Activated naive CD8-positive, alpha-beta T cell (primary cell): ENCODE data around the gene HELQ.

Experiments used
- H3K27ac Mint-ChIP-seq: one replicate; pipeline ENCODE4 v1.8.0; 2021; ENCODE audit warnings: mixed read lengths
- H3K27me3 Mint-ChIP-seq: one replicate; pipeline ENCODE4 v1.8.0; 2021; ENCODE audit warnings: mixed read lengths
- H3K36me3 Mint-ChIP-seq: one replicate; pipeline ENCODE4 v1.8.0; 2021; ENCODE audit warnings: mixed read lengths
- H3K4me1 Mint-ChIP-seq: one replicate; pipeline ENCODE4 v1.8.0; 2021; ENCODE audit warnings: low read depth, mixed read lengths
- H3K4me3 Mint-ChIP-seq: one replicate; pipeline ENCODE4 v1.8.0; 2021; ENCODE audit warnings: mild to moderate bottlenecking, mixed read lengths
- H3K9me3 Mint-ChIP-seq: one replicate; pipeline ENCODE4 v1.8.0; 2021; ENCODE audit warnings: low read depth, mixed read lengths

HELQ gene

GRCh38 chr4:83473966-83474365 lies 18.3 kb upstream of the HELQ start:
- Mint-ChIP-seq H3K27me3 (no peaks in the 10 kb centered on the region), H3K4me1 (peaks cover 10% of the 10 kb centered on the region), H3K27ac (no peak overlapping the region), H3K36me3 (no peaks in the 10 kb centered on the region), H3K9me3 (no peaks in the 10 kb centered on the region), H3K4me3 (no peak overlapping the region)

- no peaks in the 10 kb centered on the region for H3K27me3 Mint-ChIP-seq
- peaks cover 10% of the 10 kb centered on the region for H3K4me1 Mint-ChIP-seq
- H3K4me3 Mint-ChIP-seq, result no peak overlapping the region
- H3K9me3 Mint-ChIP-seq, result no peaks in the 10 kb centered on the region
- H3K36me3 Mint-ChIP-seq, result no peaks in the 10 kb centered on the region
- no peak overlapping the region for H3K27ac Mint-ChIP-seq
These were observed 17.8 kb upstream of the HELQ start for GRCh38 chr4:83473423-83473822.

- peak overlapping the region; percentile 97 for H3K4me3 Mint-ChIP-seq
- H3K36me3 Mint-ChIP-seq, result peaks cover 18% of the 10 kb centered on the region
- H3K4me1 Mint-ChIP-seq, result peaks cover 49% of the 10 kb centered on the region
- no peaks in the 10 kb centered on the region for H3K9me3 Mint-ChIP-seq
- H3K27ac Mint-ChIP-seq, result peak overlapping the region; percentile 100
- H3K27me3 Mint-ChIP-seq, result no peaks in the 10 kb centered on the region
These were observed 520 bp upstream of the HELQ start for GRCh38 chr4:83456184-83456501.

GRCh38 chr4:83454686-83455085 lies 937 bp downstream of the HELQ start:
- Mint-ChIP-seq H3K27ac (peak overlapping the region; percentile 100), H3K9me3 (no peaks in the 10 kb centered on the region), H3K4me3 (peak overlapping the region; percentile 97), H3K27me3 (no peaks in the 10 kb centered on the region), H3K4me1 (peaks cover 52% of the 10 kb centered on the region), H3K36me3 (peaks cover 20% of the 10 kb centered on the region)

GRCh38 chr4:83449009-83449408 lies 6.6 kb downstream of the HELQ start:
- H3K27me3 Mint-ChIP-seq, result no peaks in the 10 kb centered on the region
- H3K36me3 Mint-ChIP-seq, result peaks cover 17% of the 10 kb centered on the region
- no peaks in the 10 kb centered on the region for H3K9me3 Mint-ChIP-seq
- peaks cover 32% of the 10 kb centered on the region for H3K4me1 Mint-ChIP-seq
- H3K4me3 Mint-ChIP-seq, result no peak overlapping the region
- H3K27ac Mint-ChIP-seq, result no peak overlapping the region

- Mint-ChIP-seq H3K36me3 (no peaks in the 10 kb centered on the region), H3K27ac (no peak overlapping the region), H3K9me3 (no peaks in the 10 kb centered on the region), H3K4me1 (peaks cover 4% of the 10 kb centered on the region), H3K27me3 (no peaks in the 10 kb centered on the region), H3K4me3 (no peak overlapping the region)
These were observed 14.7 kb downstream of the HELQ start for GRCh38 chr4:83440899-83441298.

GRCh38 chr4:83440148-83440814 lies 15.3 kb downstream of the HELQ start:
- Mint-ChIP-seq H3K4me3 (no peak overlapping the region), H3K27ac (no peak overlapping the region), H3K4me1 (peaks cover 8% of the 10 kb centered on the region), H3K27me3 (no peaks in the 10 kb centered on the region), H3K9me3 (no peaks in the 10 kb centered on the region), H3K36me3 (no peaks in the 10 kb centered on the region)

GRCh38 chr4:83438719-83439118 lies 16.9 kb downstream of the HELQ start:
- Mint-ChIP-seq H3K27me3 (no peaks in the 10 kb centered on the region), H3K27ac (no peak overlapping the region), H3K4me3 (no peak overlapping the region), H3K9me3 (no peaks in the 10 kb centered on the region), H3K4me1 (peaks cover 8% of the 10 kb centered on the region), H3K36me3 (no peaks in the 10 kb centered on the region)

- H3K4me3 Mint-ChIP-seq, result no peak overlapping the region
- peaks cover 2% of the 10 kb centered on the region for H3K36me3 Mint-ChIP-seq
- H3K4me1 Mint-ChIP-seq, result peaks cover 11% of the 10 kb centered on the region
- H3K27me3 Mint-ChIP-seq, result no peaks in the 10 kb centered on the region
- H3K27ac Mint-ChIP-seq, result no peak overlapping the region
- no peaks in the 10 kb centered on the region for H3K9me3 Mint-ChIP-seq
These were observed 18.9 kb downstream of the HELQ start for GRCh38 chr4:83436680-83437079.

GRCh38 chr4:83431200-83431599 lies 24.4 kb downstream of the HELQ start:
- no peak overlapping the region for H3K4me3 Mint-ChIP-seq
- no peaks in the 10 kb centered on the region for H3K9me3 Mint-ChIP-seq
- H3K27ac Mint-ChIP-seq, result no peak overlapping the region
- no peaks in the 10 kb centered on the region for H3K27me3 Mint-ChIP-seq
- H3K36me3 Mint-ChIP-seq, result peaks cover 7% of the 10 kb centered on the region
- H3K4me1 Mint-ChIP-seq, result peaks cover 13% of the 10 kb centered on the region

GRCh38 chr4:83418211-83418610 lies 37.4 kb downstream of the HELQ start:
- Mint-ChIP-seq H3K27ac (no peak overlapping the region), H3K27me3 (no peaks in the 10 kb centered on the region), H3K4me3 (no peak overlapping the region), H3K4me1 (no peaks in the 10 kb centered on the region), H3K9me3 (no peaks in the 10 kb centered on the region), H3K36me3 (peaks cover 8% of the 10 kb centered on the region)

- H3K4me3 Mint-ChIP-seq, result no peak overlapping the region
- H3K27me3 Mint-ChIP-seq, result no peaks in the 10 kb centered on the region
- peaks cover 8% of the 10 kb centered on the region for H3K36me3 Mint-ChIP-seq
- H3K27ac Mint-ChIP-seq, result no peak overlapping the region
- no peaks in the 10 kb centered on the region for H3K4me1 Mint-ChIP-seq
- no peaks in the 10 kb centered on the region for H3K9me3 Mint-ChIP-seq
These were observed 38.1 kb downstream of the HELQ start for GRCh38 chr4:83417566-83417965.

GRCh38 chr4:83413676-83414075 lies 41.9 kb downstream of the HELQ start:
- H3K27me3 Mint-ChIP-seq, result no peaks in the 10 kb centered on the region
- H3K4me1 Mint-ChIP-seq, result no peaks in the 10 kb centered on the region
- peaks cover 6% of the 10 kb centered on the region for H3K36me3 Mint-ChIP-seq
- H3K27ac Mint-ChIP-seq, result no peak overlapping the region
- no peak overlapping the region for H3K4me3 Mint-ChIP-seq
- no peaks in the 10 kb centered on the region for H3K9me3 Mint-ChIP-seq

- no peaks in the 10 kb centered on the region for H3K9me3 Mint-ChIP-seq
- no peak overlapping the region for H3K4me3 Mint-ChIP-seq
- no peaks in the 10 kb centered on the region for H3K4me1 Mint-ChIP-seq
- H3K36me3 Mint-ChIP-seq, result peaks cover 8% of the 10 kb centered on the region
- no peak overlapping the region for H3K27ac Mint-ChIP-seq
- H3K27me3 Mint-ChIP-seq, result no peaks in the 10 kb centered on the region
These were observed 46.7 kb downstream of the HELQ start for GRCh38 chr4:83408908-83409307.

GRCh38 chr4:83405844-83406816 lies 49.5 kb downstream of the HELQ start:
- Mint-ChIP-seq H3K4me1 (no peaks in the 10 kb centered on the region), H3K27me3 (no peaks in the 10 kb centered on the region), H3K9me3 (no peaks in the 10 kb centered on the region), H3K4me3 (no peak overlapping the region), H3K27ac (peak overlapping the region; percentile 24), H3K36me3 (peaks cover 6% of the 10 kb centered on the region)
